HepG2 (cell line): ENCODE measurements around the gene SYNJ2. TPM values are rescaled to one million over a fixed set of nuclear protein-coding genes. Genes with fewer than 3 reads are reported as not detected.
A peak's percentile ranks its signal among the peaks of the same experiment; 100 is the strongest.

Experiments used
- ATM ChIP-seq: fragments of 450-650 bp; IDR thresholded peaks from 2 replicates; pipeline ENCODE4 v1.7.1; 2017; ENCODE audit warnings: mild to moderate bottlenecking, borderline replicate concordance
- GPN1 ChIP-seq: sonication (generic); formaldehyde crosslinking; IDR thresholded peaks from 2 replicates; pipeline ENCODE4 v1.5.1; 2020; ENCODE audit warnings: missing genetic modification reagents, borderline replicate concordance
- HNRNPUL1 ChIP-seq: fragments of 200-400 bp; formaldehyde crosslinking; IDR thresholded peaks from 2 replicates; pipeline ENCODE4 v1.6.1; 2017; ENCODE audit warnings: low read depth, mild to moderate bottlenecking, low read length, moderate library complexity
- KAT2B ChIP-seq: fragments of 150-350 bp; IDR thresholded peaks from 2 replicates; pipeline ENCODE4 v1.6.1; 2014; ENCODE audit warnings: low read depth, low read length, borderline replicate concordance
- PLRG1 ChIP-seq: fragments of 450-650 bp; conservative IDR thresholded peaks from 2 replicates; pipeline ENCODE4 v1.6.1; 2016
- PRPF4 ChIP-seq: fragments of 200-400 bp; formaldehyde crosslinking; IDR thresholded peaks from 2 replicates; pipeline ENCODE4 v1.6.1; 2016; ENCODE audit warnings: low read length, low read depth; ENCODE audit not compliant: poor library complexity, severe bottlenecking
- TBX2 ChIP-seq: sonication (generic); formaldehyde crosslinking; IDR thresholded peaks from 2 replicates; pipeline ENCODE4 v1.5.0; 2020; ENCODE audit warnings: missing genetic modification reagents, mild to moderate bottlenecking, borderline replicate concordance
- ZNF274 ChIP-seq: sonication (generic); formaldehyde crosslinking; IDR thresholded peaks from 2 replicates; pipeline ENCODE4 v1.5.1; 2020; ENCODE audit warnings: mild to moderate bottlenecking, missing genetic modification reagents
- ZNF468 ChIP-seq: sonication (generic); formaldehyde crosslinking; IDR thresholded peaks from 2 replicates; pipeline ENCODE4 v1.8.0; 2022; ENCODE audit warnings: mild to moderate bottlenecking, moderate library complexity, missing genetic modification reagents
- ZNF772 ChIP-seq: sonication (generic); formaldehyde crosslinking; IDR thresholded peaks from 2 replicates; pipeline ENCODE4 v1.5.0; 2020; ENCODE audit warnings: mild to moderate bottlenecking, missing genetic modification reagents
- ZNF776 ChIP-seq: sonication (generic); formaldehyde crosslinking; IDR thresholded peaks from 2 replicates; pipeline ENCODE4 v1.4.0; 2020; ENCODE audit warnings: mild to moderate bottlenecking, missing genetic modification reagents
- ZNF839 ChIP-seq: sonication (generic); formaldehyde crosslinking; IDR thresholded peaks from 2 replicates; pipeline ENCODE4 v1.4.0; 2020; ENCODE audit warnings: missing genetic modification reagents, mild to moderate bottlenecking, borderline replicate concordance
- polyA plus RNA-seq, 8 experiments: library from polyadenylated mRNA; depleted of rRNA in 3 of 8; stranded (reverse) in 7 of 8; unstranded in 1 of 8; fragments of >200 nt; fragmentation: Illumina TruSeq in 4 of 8; extraction: Trizol in 4 of 8; gene quantifications; 2 replicates each; pipeline versions ENCODE4 v1.2.1 to v1.2.3, GENCODE V29; 2011 to 2016; ENCODE audit warnings: low read depth in 4 of 8, missing spikeins in 1 of 8, mixed read lengths in 1 of 8; ENCODE audit not compliant: insufficient read depth in 1 of 8
- total RNA-seq, 5 experiments: library from RNA; depleted of rRNA; stranded (reverse); fragments of >200 nt; fragmentation: Illumina TruSeq; extraction: Trizol; gene quantifications; 2 replicates each; pipeline ENCODE4 v1.2.3, GENCODE V29; 2016; ENCODE audit warnings: low read depth in 1 of 5
- TF ChIP-seq, protein P1 (sequence below): sonication (generic); formaldehyde crosslinking; IDR thresholded peaks from 2 replicates; pipeline ENCODE4 v1.4.0; 2020; ENCODE audit warnings: missing genetic modification reagents
- TF ChIP-seq, protein P2 (sequence below): sonication (generic); formaldehyde crosslinking; IDR thresholded peaks from 2 replicates; pipeline ENCODE4 v1.8.0; 2022; ENCODE audit warnings: mild to moderate bottlenecking, missing genetic modification reagents, moderate library complexity
- TF ChIP-seq, protein P3 (sequence below): sonication (generic); formaldehyde crosslinking; conservative IDR thresholded peaks from 2 replicates; pipeline ENCODE4 v1.8.0; 2022; ENCODE audit warnings: low read depth, missing genetic modification reagents
- TF ChIP-seq, protein P4 (sequence below): sonication (generic); formaldehyde crosslinking; IDR thresholded peaks from 2 replicates; pipeline ENCODE4 v1.8.0; 2022; ENCODE audit warnings: missing genetic modification reagents, mild to moderate bottlenecking, inconsistent platforms, borderline replicate concordance
- TF ChIP-seq, protein P5 (sequence below): sonication (generic); formaldehyde crosslinking; IDR thresholded peaks from 2 replicates; pipeline ENCODE4 v1.4.0; 2020; ENCODE audit warnings: missing genetic modification reagents

The SYNJ2 gene
- total and polyA plus RNA-seq, 2 of the 13 experiments (the other 11 are each of a cell fraction or from before 2014, with no cell fraction given) = 39.1 to 57.6 TPM

DNA sequence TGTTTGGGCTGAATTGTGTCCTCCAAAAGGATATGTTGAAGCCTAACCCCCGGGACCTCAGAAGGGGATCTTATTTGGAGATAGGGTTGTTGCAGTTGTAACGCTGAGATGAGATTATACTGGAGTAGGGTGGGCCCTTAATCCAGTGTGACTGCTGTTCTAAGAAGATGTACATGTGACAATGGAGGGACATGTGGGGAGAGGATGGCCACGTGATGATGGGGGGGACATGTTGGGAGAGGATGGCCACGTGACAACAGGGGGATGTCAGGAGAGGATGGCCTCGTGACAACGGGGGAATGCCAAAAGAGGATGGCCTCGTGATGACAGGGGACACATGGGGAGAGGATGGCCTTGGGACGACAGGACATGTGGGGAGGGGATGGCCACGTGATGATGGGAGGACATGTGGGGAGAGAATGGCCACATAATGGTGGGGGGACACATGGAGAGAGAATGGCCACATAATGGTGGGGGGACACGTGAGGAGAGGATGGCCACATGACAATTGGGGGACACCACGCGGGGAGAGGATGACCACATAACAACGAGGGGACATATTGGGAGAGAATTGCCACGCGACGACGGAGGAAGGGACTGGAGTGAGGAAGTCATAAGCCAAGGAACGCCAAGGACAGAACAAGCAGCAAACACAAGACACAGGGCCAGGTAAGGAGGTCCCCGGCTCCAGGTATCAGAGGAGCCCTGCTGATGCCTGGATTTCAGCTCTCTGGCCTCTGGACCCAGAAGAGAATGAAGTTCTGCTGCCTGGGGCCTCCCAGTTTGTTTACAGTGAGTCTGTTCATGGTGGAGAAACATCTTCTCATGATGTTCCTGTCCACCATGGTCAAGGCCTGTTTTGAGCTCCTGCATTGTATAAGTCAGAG lies 29.2 kb downstream of the SYNJ2 start (continued):
- TF ChIP-seq, protein P1, sequence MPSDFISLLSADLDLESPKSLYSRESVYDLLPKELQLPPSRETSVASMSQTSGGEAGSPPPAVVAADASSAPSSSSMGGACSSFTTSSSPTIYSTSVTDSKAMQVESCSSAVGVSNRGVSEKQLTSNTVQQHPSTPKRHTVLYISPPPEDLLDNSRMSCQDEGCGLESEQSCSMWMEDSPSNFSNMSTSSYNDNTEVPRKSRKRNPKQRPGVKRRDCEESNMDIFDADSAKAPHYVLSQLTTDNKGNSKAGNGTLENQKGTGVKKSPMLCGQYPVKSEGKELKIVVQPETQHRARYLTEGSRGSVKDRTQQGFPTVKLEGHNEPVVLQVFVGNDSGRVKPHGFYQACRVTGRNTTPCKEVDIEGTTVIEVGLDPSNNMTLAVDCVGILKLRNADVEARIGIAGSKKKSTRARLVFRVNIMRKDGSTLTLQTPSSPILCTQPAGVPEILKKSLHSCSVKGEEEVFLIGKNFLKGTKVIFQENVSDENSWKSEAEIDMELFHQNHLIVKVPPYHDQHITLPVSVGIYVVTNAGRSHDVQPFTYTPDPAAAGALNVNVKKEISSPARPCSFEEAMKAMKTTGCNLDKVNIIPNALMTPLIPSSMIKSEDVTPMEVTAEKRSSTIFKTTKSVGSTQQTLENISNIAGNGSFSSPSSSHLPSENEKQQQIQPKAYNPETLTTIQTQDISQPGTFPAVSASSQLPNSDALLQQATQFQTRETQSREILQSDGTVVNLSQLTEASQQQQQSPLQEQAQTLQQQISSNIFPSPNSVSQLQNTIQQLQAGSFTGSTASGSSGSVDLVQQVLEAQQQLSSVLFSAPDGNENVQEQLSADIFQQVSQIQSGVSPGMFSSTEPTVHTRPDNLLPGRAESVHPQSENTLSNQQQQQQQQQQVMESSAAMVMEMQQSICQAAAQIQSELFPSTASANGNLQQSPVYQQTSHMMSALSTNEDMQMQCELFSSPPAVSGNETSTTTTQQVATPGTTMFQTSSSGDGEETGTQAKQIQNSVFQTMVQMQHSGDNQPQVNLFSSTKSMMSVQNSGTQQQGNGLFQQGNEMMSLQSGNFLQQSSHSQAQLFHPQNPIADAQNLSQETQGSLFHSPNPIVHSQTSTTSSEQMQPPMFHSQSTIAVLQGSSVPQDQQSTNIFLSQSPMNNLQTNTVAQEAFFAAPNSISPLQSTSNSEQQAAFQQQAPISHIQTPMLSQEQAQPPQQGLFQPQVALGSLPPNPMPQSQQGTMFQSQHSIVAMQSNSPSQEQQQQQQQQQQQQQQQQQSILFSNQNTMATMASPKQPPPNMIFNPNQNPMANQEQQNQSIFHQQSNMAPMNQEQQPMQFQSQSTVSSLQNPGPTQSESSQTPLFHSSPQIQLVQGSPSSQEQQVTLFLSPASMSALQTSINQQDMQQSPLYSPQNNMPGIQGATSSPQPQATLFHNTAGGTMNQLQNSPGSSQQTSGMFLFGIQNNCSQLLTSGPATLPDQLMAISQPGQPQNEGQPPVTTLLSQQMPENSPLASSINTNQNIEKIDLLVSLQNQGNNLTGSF (CRISPR knock-in tag) = peak; percentile 74; the same call in 1 of the 2 replicates
- TF ChIP-seq, protein P2, sequence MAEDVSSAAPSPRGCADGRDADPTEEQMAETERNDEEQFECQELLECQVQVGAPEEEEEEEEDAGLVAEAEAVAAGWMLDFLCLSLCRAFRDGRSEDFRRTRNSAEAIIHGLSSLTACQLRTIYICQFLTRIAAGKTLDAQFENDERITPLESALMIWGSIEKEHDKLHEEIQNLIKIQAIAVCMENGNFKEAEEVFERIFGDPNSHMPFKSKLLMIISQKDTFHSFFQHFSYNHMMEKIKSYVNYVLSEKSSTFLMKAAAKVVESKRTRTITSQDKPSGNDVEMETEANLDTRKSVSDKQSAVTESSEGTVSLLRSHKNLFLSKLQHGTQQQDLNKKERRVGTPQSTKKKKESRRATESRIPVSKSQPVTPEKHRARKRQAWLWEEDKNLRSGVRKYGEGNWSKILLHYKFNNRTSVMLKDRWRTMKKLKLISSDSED = 0 out of 2 replicates have a peak, but pooled peaks have one; percentile 37
- TF ChIP-seq PLRG1 (no peak), HNRNPUL1 (no peak), ZNF274 (CRISPR knock-in tag) (peak; percentile 89), GPN1 (CRISPR knock-in tag) (no peak), ZNF772 (no peak), ATM (no peak), ZNF839 (CRISPR knock-in tag) (no peak; the same call in 1 of the 2 replicates), TBX2 (no peak), PRPF4 (no peak), KAT2B (no peak), ZNF468 (CRISPR knock-in tag) (peak; percentile 23; the same call in 1 of the 2 replicates), ZNF776 (CRISPR knock-in tag) (peak; percentile 85; the same call in 1 of the 2 replicates)
- TF ChIP-seq, protein P3, sequence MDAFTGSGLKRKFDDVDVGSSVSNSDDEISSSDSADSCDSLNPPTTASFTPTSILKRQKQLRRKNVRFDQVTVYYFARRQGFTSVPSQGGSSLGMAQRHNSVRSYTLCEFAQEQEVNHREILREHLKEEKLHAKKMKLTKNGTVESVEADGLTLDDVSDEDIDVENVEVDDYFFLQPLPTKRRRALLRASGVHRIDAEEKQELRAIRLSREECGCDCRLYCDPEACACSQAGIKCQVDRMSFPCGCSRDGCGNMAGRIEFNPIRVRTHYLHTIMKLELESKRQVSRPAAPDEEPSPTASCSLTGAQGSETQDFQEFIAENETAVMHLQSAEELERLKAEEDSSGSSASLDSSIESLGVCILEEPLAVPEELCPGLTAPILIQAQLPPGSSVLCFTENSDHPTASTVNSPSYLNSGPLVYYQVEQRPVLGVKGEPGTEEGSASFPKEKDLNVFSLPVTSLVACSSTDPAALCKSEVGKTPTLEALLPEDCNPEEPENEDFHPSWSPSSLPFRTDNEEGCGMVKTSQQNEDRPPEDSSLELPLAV (CRISPR knock-in tag) = no peak
- TF ChIP-seq, protein P4, sequence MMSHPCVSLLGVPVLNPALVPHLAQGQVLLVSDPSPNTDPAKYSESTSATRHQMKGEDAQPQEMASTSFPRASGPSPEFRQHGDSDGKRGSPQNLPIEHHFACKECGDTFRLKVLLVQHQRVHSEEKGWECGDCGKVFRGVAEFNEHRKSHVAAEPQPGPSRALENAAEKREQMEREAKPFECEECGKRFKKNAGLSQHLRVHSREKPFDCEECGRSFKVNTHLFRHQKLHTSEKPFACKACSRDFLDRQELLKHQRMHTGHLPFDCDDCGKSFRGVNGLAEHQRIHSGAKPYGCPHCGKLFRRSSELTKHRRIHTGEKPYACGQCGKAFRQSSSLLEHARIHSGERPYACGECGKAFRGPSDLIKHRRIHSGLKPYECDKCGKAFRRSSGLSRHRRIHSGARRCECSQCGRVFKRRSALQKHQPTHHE = peak; percentile 76; the same call in 1 of the 2 replicates
- TF ChIP-seq, protein P5, sequence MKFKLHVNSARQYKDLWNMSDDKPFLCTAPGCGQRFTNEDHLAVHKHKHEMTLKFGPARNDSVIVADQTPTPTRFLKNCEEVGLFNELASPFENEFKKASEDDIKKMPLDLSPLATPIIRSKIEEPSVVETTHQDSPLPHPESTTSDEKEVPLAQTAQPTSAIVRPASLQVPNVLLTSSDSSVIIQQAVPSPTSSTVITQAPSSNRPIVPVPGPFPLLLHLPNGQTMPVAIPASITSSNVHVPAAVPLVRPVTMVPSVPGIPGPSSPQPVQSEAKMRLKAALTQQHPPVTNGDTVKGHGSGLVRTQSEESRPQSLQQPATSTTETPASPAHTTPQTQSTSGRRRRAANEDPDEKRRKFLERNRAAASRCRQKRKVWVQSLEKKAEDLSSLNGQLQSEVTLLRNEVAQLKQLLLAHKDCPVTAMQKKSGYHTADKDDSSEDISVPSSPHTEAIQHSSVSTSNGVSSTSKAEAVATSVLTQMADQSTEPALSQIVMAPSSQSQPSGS (CRISPR knock-in tag) = no peak
